Measurements from ENCODE around the gene LMO7. TPM values are rescaled to one million over a fixed set of nuclear protein-coding genes. Genes with fewer than 3 reads are reported as not detected.

LMO7 gene
- total RNA-seq (138 TPM), polyA plus RNA-seq (ENCODE audit: insufficient read depth, low read depth, low replicate concordance) (44.0 TPM)
- long read RNA-seq, donor 1, transcript LMO7-227 (1 exons, 2,039 nt): major isoform, 5 of 8 reads
- long read RNA-seq, donor 1, partial matches to known transcripts: 0 of 8 reads
- long read RNA-seq, donor 1, other reads (novel, unspliced or antisense): 0 of 8 reads
- long read RNA-seq, donor 2, transcript LMO7-227 (1 exons, 2,039 nt): major isoform, 8 of 10 reads
- long read RNA-seq, donor 2, partial matches to known transcripts: 0 of 10 reads
- long read RNA-seq, donor 2, other reads (novel, unspliced or antisense): 0 of 10 reads
- long read RNA-seq, donor 3, transcript LMO7-227 (1 exons, 2,039 nt): major isoform, 8 of 9 reads
- long read RNA-seq, donor 3, partial matches to known transcripts: 0 of 9 reads
- long read RNA-seq, donor 3, other reads (novel, unspliced or antisense): 0 of 9 reads
- long read RNA-seq, donor 4, partial matches to known transcripts: 0 of 5 reads
- long read RNA-seq, donor 4, other reads (novel, unspliced or antisense): 0 of 5 reads
- long read RNA-seq, donor 5, partial matches to known transcripts: 0 of 2 reads
- long read RNA-seq, donor 5, other reads (novel, unspliced or antisense): 0 of 2 reads
- long read RNA-seq, donor 6, transcript LMO7-227 (1 exons, 2,039 nt): major isoform, 9 of 10 reads
- long read RNA-seq, donor 6, partial matches to known transcripts: 0 of 10 reads
- long read RNA-seq, donor 6, other reads (novel, unspliced or antisense): 0 of 10 reads
- long read RNA-seq, donor 7, partial matches to known transcripts: 17 of 36 reads
- long read RNA-seq, donor 7, other reads (novel, unspliced or antisense): 15 of 36 reads
- long read RNA-seq, donor 8, transcript LMO7-227 (1 exons, 2,039 nt): major isoform, 8 of 8 reads
- long read RNA-seq, donor 8, partial matches to known transcripts: 0 of 8 reads
- long read RNA-seq, donor 8, other reads (novel, unspliced or antisense): 0 of 8 reads
- long read RNA-seq, donor 9, partial matches to known transcripts: 0 of 2 reads
- long read RNA-seq, donor 9, other reads (novel, unspliced or antisense): 0 of 2 reads
- long read RNA-seq, donor 10, transcript LMO7-227 (1 exons, 2,039 nt): major isoform, 11 of 11 reads
- long read RNA-seq, donor 10, partial matches to known transcripts: 0 of 11 reads
- long read RNA-seq, donor 10, other reads (novel, unspliced or antisense): 0 of 11 reads

GRCh38 chr13:75635828-75636435 lies at the start of gene LMO7:
TSS of gene LMO7 (plus strand) at chr13:75636330. CDS start at chr13:75636658, 328 bp downstream.
- no peaks in the 10 kb centered on the region for H3K36me3 ChIP-seq (ENCODE audit: control insufficient read depth in 2 of 3, insufficient read depth in 3 of 3, low read length in 3 of 3)
- H3K27ac ChIP-seq (ENCODE audit: low read depth in 2 of 2, low read length in 2 of 2): peak within 1 kb of the TSS; percentile 72 to 93
- peaks cover 0 to 9% (median 8%) of the 10 kb centered on the region in 3 donors for H3K4me1 ChIP-seq (ENCODE audit: control insufficient read depth in 2 of 3, insufficient read depth in 2 of 3, low read depth in 1 of 3, low read length in 3 of 3)
- peak within 1 kb of the TSS; percentile 56 to 83 (median 80) for H3K9ac ChIP-seq (ENCODE audit: low read length in 3 of 3)
- H3K9me3 ChIP-seq (ENCODE audit: control insufficient read depth in 2 of 3, insufficient read depth in 1 of 3, low read length in 3 of 3): no peaks in the 10 kb centered on the region
- intact Hi-C loops (cut with DNase I): no loop called here
- peak in 4 of 5 donors; percentile 66 to 93 (median 74) for DNase-seq
- no peaks in the 10 kb centered on the region for H3K27me3 ChIP-seq (ENCODE audit: control insufficient read depth, insufficient read depth, low read length)
- TF ChIP-seq CTCF (IDR thresholded peaks at IDR 0.05; ENCODE audit: borderline replicate concordance, extremely low read depth, insufficient read depth): no peak
- peak within 1 kb of the TSS; percentile 74 to 92 (median 88) for H3K4me3 ChIP-seq (ENCODE audit: low read length in 3 of 3)
- no peak for FAIRE-seq

GRCh38 chr13:75587679-75588078 lies 48.5 kb upstream of the LMO7 start:
- Histone ChIP-seq H3K36me3 (ENCODE audit: control insufficient read depth in 2 of 3, insufficient read depth in 3 of 3, low read length in 3 of 3) (peaks cover 0 to 2% (median 2%) of the 10 kb centered on the region in 3 donors), H3K27me3 (ENCODE audit: control insufficient read depth, insufficient read depth, low read length) (no peaks in the 10 kb centered on the region), H3K27ac (ENCODE audit: low read depth in 2 of 2, low read length in 2 of 2) (no peak overlapping the region), H3K9me3 (ENCODE audit: control insufficient read depth in 2 of 3, insufficient read depth in 1 of 3, low read length in 3 of 3) (peaks cover 0 to 8% (median 0%) of the 10 kb centered on the region in 3 donors), H3K4me1 (ENCODE audit: control insufficient read depth in 2 of 3, insufficient read depth in 2 of 3, low read depth in 1 of 3, low read length in 3 of 3) (no peaks in the 10 kb centered on the region), H3K9ac (ENCODE audit: low read length in 3 of 3) (no peak overlapping the region), H3K4me3 (ENCODE audit: low read length in 3 of 3) (no peak overlapping the region)
- intact Hi-C loops (cut with DNase I): no loop called here
- DNase-seq (no peak), FAIRE-seq (no peak)
- TF ChIP-seq CTCF (IDR thresholded peaks at IDR 0.05; ENCODE audit: borderline replicate concordance, extremely low read depth, insufficient read depth): no peak

GRCh38 chr13:75596657-75597182 lies 39.4 kb upstream of the LMO7 start:
- intact Hi-C loops (cut with DNase I): no loop called here
- TF ChIP-seq CTCF (IDR thresholded peaks at IDR 0.05; ENCODE audit: borderline replicate concordance, extremely low read depth, insufficient read depth): no peak
- Histone ChIP-seq H3K4me3 (ENCODE audit: low read length in 3 of 3) (no peak overlapping the region), H3K27me3 (ENCODE audit: control insufficient read depth, insufficient read depth, low read length) (no peaks in the 10 kb centered on the region), H3K36me3 (ENCODE audit: control insufficient read depth in 2 of 3, insufficient read depth in 3 of 3, low read length in 3 of 3) (peaks cover 0 to 4% (median under 1%) of the 10 kb centered on the region in 3 donors), H3K9me3 (ENCODE audit: control insufficient read depth in 2 of 3, insufficient read depth in 1 of 3, low read length in 3 of 3) (no peaks in the 10 kb centered on the region), H3K9ac (ENCODE audit: low read length in 3 of 3) (no peak overlapping the region), H3K27ac (ENCODE audit: low read depth in 2 of 2, low read length in 2 of 2) (no peak overlapping the region), H3K4me1 (ENCODE audit: control insufficient read depth in 2 of 3, insufficient read depth in 2 of 3, low read depth in 1 of 3, low read length in 3 of 3) (no peaks in the 10 kb centered on the region)
- DNase-seq: peak in 1 of 5 donors; percentile 22
- FAIRE-seq: no peak
